GM04504 (cell line): Measurements from ENCODE around the gene FHL5.
"Not testable (repeated sequence)": the region's sequence is repeated elsewhere in the genome, so short reads cannot be mapped to it uniquely, and the experiment has no call there.

Experiments
- DNase-seq: peaks from one replicate; pipeline ENCODE4 v3.0.0-alpha.2; 2012; ENCODE audit warnings: low read depth

The FHL5 gene, protein sequence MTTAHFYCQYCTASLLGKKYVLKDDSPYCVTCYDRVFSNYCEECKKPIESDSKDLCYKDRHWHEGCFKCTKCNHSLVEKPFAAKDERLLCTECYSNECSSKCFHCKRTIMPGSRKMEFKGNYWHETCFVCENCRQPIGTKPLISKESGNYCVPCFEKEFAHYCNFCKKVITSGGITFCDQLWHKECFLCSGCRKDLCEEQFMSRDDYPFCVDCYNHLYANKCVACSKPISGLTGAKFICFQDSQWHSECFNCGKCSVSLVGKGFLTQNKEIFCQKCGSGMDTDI

DNA sequence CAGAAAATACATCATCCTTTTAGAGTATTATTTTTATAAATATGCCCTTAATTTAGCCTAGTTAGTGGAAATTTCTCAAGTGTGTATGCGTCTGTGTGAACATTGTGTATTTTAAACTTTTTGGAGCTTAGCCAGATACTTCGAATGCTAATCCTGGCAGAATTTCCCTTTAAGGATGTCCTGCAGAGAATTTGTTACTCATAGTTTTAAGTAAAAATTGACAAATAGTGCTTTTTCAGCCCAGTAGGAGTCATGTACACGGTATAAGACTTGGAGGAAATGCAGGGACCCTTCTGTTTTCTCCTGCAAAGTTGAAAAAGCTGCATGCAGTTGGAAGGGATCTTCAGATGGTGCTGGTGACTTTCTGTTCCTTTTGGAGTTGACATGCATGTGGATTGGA is at the start of gene FHL5:
Gene FHL5, plus strand, starts transcription at position 243 of the 400 bp plus-strand sequence. CDS start 40,486 bp downstream, outside the sequence.
- no peak for DNase-seq

DNA sequence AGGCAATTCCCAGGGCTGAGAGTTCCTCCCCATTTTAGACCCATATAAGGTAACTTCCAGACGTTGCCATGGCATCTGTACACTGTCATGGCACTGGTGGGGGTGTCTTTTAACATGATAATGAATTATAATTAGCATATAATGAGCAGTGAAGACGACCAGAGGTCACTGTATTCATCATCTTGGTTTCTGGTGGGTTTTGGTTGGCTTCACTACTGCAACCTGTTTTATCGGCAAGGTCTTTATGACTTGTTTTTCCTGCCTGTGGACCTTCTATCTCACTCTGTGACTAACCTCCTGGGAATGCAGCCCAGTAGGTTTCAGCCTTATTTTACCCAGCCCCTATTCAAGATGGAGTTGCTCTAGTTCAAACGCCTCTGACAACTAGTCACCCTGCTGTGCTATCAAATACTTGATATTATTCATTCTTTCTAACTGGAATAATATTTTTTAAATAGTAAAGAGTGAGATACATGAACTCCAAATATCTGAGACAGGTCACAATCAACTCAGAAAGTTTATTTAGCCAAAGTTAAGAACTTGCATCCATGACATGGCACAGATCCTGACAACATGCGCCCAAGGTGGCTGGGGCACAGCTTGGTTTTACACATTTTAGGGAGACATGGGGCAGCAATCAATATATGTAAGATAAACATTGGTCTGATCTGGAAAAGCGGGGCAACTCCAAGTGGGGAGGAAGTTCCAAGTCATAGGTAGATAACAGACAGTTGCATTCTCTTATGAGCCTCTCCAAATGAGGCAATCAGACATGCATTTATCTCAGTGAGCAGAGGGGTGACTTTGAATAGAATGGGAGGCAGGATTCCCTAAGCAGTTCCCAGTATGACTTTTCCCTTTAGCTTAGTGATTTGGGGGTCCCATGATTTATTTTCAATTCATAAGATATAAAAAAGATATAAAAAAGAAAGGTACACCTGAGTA is 42.5 kb upstream of the FHL5 start:
- no peak for DNase-seq

DNA sequence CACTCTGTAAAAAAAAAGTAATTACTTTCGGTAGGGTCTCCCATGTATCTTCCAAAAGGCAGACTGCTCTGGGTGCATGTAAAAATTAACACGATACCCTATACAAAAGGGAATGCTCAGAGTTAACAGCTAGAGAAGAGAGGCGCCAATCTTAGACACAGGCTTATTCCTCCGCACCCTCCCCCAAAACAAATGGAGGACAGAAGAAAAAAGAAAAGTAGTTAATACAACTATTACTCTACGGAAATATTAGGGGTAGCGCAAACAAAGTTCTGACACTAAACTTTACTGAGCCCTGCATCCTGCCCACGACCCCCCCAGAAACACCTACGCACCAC is 41.7 kb upstream of the FHL5 start:
- DNase-seq = peak; percentile 9

DNA sequence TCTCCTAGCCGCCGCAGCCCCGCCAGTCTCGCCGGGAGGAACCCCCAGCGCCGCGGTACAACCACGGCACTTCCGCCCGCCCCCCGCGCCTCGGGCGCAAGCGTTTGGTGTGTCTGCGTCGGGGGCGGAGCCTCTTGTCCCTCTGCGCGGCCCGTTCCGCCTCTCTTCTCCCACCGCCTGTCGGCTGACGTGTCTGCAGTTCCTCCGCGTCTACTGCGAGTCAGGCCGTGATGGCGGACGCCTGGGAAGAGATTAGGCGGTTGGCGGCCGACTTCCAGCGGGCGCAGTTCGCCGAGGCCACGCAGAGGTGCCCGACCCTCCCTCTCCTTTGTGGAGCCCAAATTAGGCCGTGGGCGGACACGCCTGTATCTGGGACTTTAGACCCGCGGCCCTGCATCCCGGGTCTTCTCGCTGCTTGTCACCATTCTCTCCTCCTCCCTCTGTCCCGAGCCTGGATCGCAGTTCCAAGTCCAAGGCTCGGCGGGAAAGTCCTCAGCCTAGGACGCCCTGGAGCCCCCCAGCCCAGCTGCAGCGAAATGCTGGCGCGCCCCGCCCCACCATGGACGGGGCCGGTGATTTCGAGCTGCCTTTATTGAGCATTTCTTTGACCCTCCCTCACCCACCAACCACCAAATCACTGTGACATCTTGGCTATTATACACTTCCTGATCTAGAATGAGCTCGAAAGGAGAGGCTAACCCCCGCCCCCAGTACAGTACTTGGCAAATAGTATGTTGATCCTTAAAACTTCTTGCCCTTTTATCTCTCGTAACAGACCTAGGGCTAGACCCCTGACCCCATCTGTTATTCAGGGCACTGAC is 41.1 kb upstream of the FHL5 start, which contains the start of gene UFL1:
Gene UFL1, plus strand, starts transcription at position 163 of the 821 bp plus-strand sequence. Its CDS starts 68 bp downstream, at position 231.
- peak; percentile 78 for DNase-seq

DNA sequence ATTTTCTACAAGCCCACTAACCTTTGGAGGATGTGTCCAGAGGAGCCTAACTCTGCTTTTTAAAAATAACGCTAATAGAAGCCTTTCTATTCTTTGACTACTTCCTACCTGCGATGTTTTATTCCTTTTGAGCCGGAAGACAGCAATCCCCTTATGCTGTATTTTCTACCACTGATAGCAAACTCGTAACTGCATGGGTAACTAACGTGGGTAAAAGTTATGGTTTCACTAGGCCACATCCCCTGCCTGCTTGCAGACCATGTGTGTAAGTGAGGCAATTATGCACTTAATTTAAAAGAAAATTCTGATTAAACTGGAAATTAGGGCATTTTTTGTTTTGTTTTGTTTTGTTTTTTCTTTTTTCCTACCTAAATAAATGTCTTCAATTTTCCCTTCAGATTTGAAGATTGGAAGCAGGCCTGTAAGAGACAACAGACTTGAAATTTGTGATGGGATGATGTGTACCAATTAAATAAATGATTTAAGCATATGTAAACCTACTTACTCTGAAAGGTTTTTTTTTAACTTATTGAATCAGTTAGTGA is 40.4 kb upstream of the FHL5 start:
- no peak for DNase-seq

DNA sequence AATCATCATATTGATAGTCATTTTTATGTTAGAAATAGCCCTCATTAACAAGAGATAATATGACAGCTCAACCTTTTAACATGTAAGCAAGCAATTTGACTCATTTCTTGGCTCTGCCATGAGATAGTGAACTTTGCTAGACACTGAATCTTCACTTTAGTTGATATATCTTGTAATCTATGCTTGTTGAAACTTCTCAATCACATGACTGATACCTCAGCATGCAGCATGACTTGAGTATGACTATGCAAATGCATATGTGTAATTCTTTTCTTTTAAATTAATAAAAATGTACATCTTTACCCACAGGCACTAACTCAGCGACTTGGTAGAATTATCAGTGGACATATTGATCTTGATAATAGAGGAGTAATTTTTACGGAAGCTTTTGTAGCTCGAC is 34.7 kb upstream of the FHL5 start:
- no peak for DNase-seq

DNA sequence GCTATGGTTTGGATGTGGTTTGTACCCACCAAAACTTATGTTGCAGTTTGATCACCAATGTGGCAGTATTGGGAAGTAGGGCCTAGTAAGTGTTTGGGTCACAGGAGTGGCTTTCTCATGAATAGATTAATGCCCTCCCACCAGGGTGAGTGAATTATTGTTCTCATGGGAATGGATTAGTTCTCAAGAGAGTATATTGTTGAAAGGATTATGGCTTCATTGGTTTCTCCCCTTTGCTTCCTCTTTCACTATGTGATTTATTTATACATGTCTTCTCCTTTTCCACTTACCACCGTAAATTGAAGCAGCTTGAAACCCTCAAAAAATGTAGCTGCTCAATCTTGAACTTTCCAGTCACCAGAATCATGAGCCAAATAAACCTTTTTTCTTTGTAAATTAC is 30.5 kb upstream of the FHL5 start:
- DNase-seq = no peak

DNA sequence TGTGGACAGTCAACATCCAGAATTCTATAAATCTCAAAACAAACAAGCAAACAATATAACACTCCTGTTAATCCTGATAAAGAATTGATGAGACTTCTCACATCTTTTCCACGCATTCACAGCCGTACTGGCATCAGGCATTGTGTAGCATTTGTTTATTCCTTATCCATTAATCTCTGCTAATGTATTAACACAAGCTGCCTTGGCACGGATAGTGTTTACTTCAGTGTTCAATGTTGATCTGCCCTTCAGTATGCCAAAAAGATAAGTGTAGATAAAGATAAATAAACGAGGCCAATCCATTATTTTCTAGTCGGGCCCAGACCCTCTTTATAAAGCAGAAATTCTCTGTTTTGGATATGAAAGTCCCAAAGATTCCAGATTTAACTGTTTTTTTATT is 25.2 kb upstream of the FHL5 start:
- no peak for DNase-seq

DNA sequence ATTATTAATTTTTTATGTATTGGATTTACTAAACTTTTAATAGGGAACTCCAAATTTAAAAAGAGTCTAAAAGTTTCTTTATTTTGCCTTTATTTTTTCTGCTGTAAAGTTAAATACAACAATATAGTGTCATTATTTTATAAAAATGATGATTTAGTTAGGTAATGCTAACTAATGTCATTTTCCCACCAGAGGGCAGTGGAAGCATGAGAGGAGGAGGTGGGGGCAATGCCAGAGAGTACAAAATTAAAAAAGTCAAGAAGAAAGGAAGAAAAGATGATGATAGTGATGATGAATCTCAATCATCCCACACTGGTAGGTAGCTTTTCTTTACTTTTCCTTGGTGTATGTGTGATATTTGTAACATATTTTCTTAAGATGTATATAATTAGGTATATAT is 20.2 kb upstream of the FHL5 start:
- no peak for DNase-seq

DNA sequence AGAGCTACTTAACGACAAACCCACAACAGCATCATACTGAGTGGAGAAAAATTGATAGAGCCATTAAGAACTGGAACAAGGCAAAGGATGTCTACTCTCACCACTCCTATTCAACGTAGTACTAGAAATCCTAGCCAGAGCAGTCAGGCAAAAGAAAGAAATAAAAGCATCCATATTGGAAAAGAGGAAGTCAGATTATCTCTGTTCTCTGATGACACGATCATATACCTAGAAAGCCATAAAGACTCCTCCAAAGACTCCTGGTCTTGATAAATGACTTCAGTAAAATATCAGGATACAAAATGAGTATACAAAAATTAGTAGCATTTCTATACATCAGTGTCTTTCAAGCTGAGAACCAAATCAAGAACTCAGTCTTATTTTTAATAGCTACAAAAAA is 17.0 kb upstream of the FHL5 start:
- no peak for DNase-seq

DNA sequence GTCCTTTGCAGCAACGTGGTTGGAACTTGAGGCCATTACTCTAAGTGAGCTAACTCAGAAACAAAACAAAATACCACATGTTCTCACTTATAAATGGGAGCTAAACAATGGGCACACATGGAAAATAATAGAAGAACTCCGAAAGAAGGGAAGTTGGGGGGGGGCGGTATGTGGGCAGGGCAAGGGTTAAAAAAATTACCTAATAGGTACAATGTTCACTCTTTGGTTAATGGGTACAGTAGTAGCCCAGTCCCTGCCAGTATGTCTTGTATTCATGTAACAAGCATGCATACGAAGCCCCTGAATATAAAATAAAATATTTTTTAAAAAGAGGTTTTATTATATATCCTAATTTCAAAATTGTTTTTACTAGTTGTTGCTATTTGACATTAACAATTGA is 15.3 kb upstream of the FHL5 start:
- DNase-seq = no peak

DNA sequence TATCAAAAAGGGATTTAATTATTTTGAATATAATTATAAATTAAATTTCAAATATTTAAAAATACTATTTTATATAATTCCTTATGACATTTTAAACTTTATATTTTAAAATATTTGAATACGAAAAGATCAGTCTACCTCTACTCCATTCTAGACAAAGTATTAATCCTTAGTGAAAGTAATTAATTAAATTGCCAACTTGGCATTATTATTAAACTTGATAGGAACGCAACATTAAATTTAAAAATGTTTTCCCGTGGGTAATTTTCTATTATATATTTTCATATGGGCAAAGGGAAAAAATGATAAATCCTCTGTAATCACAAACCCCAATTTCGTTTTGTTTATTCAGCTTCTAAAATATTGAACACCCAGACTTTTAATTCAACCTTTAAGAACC is 8.4 kb upstream of the FHL5 start:
- DNase-seq = no peak

DNA sequence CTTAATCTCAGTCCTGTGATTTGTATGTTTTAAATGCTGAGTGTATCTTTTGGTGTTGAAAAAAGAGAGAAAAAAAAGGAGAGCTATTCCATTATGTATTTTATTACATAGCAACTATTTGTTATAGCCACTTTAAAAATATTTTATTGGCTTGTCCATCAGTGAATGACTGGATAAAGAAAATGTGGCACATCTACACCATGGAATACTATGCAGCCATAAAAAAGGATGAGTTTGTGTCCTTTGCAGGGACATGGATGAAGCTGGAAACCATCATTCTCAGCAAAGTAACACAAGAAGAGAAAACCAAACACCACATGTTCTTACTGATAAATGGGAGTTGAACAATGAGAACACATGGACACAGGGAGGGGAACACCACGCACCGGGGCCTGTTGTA is 3.2 kb upstream of the FHL5 start:
- DNase-seq = not testable (repeated sequence)

DNA sequence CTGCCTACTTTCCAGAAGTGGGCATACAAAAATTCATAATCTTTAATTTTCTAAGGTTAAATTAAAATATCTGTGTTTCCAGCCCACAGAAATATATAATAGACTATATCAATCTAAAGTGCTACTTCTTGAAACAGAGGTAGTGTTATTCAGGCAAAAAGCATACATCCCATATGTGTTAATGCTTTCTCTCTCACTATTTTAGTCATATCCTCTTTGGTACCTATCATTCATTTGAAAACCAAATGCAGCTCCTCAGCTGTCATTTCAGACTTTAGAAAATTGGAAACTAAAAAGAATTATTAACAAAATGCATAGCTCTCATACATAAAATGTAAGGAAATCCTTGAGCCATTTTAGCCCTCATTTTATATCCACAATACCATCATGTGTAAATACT is 925 bp downstream of the FHL5 start:
- no peak for DNase-seq

DNA sequence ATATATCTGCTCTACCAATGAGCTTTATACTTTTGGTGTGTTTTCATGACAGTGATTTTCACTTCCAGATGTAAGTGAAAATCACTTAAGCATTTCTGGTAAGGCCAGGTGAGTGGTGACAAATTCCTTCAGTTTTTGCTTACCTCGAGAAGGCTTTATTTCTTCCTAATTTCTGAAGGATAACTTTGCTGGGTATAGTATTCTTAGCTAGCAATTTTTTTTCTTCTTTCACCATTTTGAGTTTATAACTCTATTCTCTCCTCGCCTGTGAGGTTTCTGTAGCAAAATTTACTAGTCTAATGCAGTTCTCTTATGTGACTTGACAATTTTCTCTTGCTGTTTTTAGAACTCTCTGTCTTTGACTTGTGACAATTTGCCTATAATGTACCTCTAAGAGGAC is 7.1 kb downstream of the FHL5 start:
- DNase-seq = no peak

DNA sequence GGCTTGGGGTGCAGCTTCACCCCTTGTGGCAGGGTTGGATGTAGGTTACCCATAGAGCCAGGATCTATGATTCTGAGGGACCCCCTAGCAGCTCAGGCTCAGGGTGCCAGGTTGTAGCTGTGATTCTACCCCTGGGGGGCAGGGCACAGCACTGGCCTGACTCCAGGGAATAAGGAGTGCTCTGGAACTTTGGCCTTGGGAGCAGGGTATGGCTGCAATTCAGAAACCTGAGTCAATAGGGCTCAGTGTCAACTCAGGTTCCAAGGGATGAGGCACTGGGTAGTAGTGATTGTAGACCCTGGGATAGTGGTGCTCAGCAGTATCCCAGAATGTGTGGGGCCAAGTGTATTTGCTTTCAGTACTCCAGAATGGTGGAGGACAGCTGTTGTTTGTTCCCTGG is 8.6 kb downstream of the FHL5 start:
- no peak for DNase-seq

DNA sequence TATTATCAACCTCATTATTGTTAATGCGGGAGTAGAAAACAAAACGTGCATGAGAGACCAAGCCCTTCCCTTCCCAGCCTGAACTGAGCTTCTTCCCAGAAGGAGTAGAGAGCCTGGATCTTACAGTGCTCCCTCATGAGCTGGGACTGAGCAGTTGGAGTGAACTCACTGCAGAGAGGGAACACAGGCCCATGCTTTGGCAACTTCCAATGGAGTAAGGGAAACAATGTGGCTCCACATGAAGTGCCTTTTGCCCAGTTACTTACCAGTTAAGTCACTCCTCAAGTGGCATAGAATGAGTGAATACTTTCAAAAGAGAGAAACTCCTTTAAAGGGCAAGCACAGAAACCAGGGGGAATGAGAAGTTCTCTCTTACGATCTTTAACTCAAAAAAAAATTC is 12.4 kb downstream of the FHL5 start:
- DNase-seq = no peak

DNA sequence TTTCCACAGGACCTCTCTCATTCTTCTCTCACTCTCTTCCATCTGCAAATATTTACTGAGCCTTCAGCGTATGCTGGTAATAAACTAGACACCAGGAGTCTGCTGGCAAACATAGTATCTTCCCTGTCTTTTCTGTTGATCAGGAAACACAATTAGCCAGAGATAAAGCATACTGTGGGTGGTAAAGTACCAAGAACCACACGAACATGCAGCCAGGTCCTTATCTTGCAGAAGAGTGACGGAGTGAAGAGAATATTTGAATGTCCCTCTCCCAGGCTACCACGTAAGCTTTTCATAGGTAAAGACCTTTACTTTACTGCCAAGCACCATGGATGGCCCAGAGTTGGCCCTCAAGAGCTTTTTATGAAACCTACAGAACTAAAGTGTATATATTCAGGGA is 13.3 kb downstream of the FHL5 start:
- DNase-seq = no peak

DNA sequence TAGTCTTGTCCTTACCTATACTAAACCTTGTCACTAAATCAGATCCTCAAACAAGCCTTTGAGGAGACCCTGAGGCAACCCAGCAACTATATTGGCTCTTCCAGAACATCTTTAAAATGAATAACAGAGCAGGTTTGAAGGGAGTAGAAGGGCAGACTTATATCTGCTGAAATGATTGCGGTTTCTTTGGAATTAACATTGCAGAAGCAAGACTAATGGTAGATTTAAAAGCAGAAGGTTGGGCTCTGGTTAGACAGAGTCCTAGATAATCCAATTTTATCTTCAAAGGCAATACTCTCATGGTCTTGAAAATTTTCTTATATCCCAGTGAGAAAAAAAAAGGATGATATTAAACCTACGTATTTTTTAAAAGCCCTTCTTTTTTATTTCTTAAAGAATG is 19.1 kb downstream of the FHL5 start:
- no peak for DNase-seq

DNA sequence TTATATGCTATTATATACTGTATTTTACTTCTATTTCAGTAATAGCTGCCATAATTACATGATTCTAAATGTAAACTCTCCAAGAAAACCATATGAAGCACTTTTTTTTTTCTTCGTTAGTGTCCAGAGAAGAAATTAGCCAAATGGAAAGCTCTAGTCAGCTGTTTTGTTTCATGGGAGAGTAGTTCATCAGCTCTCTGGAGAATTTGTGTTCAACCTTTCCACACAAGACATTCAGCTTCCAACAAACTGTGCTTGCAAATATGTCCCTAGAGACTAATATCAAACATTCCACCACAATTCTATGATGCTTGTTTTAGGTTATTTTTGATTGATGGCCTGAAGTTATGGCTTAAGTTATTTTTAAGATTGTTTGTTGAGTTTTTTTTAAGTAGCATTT is 19.5 kb downstream of the FHL5 start:
- DNase-seq = no peak

DNA sequence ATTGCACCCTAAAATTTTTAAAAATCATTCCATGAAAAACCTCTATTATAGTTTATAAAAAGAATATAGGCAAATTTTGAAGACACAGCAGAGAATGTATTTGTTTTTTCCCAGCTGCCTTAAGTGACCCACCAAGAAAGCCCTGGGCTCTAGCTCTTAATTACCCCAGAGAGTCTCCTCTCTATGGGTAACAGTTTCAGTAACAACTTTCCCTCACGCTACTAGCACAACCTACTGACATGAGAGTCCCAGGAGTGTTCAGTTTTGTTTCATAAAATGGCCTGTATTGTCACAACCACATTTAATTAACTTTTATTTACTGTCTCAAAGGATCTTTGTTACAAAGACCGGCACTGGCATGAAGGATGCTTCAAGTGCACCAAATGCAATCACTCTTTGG is 41.5 kb downstream of the FHL5 start:
- DNase-seq = no peak

DNA sequence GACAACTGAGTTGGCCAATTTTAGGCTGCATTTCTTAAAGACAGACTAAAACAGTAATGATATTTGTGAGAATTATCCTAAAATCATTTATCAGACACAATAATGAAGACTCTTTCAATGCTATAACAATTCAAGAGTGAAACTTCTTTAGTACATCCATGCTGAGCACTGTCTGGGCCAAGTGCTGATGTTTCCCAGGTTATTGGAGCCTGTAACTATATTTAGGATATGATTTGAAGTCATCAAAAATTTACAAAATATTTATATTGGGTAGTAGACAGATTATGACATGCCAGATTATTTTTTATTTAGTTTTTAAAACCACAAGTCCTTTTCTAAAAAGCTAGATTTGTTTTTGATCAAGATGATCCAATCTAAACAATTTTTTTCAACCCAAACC is 45.1 kb downstream of the FHL5 start:
- DNase-seq = no peak
